ENCODE results near the gene ZMIZ1.

Gene ZMIZ1

DNA sequence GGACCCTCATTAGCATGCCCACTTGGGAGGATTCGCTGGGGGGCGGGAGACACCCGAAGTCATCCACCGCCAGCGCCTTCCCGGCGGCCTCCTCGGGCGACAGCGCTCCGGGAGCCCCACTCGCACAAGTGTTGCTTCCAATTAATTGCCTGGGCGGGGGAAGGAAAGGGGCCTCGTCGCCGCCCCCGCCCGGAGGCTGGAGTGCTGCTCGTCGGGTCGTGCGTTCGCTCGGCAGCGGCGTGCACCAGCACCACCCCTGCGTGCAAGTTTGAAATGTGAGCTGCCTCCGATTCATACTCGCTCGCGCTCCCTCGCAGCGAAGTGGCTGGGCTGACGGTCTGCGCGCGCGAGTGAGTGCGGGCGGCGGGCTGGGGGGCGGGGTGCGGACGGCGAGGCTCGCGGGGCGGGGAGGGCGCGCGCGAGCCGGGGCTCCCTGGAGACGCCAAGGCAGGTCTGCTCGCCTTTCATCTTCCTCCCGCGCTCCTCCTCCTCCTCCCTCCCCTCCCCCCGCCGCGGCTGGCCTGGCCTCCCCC lies 173.9 kb downstream of the ZMIZ1 start:
- DNase-seq (ENCODE audit: low read depth in 2 of 2, low spot score in 1 of 2), result no peak

DNA sequence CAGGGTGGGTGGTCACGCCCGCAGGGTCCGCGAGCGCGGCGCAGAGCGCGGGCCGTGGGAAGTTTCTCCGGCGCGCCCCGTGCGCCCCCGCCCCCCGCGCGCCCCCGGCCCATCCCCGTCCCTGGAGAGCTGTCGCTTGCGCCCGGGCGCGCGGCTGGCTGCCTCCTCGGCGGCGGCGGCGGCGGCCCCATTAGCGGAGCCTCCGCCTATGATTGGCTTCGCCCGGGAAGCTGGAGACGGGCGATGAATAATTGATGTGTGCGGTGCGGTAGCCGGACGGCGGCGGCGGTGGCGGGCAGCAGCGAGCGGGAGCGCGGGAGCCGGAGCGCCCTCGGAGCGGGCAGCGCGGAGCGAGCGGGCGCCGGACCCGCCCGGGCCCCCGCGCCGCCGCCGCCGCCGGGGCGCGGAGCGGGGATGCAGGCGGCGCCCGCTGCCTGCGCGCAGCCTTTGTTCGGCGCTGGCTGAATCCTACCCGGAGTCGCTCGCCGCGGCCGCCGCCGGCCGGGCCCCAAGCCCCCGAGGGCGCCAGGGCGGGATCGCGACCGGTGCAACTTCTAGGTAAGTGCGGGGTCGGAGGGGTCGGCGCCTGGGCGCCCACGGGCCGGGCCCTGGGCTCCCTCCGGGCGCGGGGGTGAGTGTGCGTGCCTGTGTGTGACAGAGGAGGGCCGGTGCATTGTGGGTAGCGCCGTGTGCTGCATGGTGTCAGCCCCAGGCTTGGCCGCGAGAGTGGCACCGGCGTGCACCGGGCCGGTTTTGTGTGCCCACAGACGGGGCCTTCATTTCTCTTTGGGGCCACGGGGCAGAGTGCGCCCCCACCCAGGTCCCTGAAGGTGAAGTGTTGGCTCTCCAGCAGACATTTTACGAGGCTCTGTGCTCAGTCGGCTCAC lies 174.7 kb downstream of the ZMIZ1 start:
- DNase-seq (ENCODE audit: low read depth in 2 of 2, low spot score in 1 of 2), result no peak

DNA sequence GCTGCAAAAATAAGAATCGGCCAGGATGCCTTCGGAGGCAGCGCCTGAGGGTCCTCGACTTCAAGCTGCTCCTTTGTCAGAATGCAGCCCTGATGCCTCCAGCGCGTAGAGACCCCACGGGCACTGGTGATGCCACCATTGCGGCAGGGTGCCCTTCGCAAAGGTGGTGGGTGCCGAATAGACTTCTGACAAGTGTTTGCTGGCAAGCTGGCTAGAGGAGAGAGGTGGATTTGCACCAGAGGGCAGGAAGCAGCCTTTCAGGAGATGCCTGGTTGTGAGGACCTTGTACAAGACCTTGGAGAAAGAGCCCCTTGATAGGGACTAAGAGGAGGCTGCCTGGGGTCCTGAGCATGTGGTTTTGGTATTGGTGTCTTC lies 175.3 kb downstream of the ZMIZ1 start:
- no peak for DNase-seq (ENCODE audit: low read depth in 2 of 2, low spot score in 1 of 2)

DNA sequence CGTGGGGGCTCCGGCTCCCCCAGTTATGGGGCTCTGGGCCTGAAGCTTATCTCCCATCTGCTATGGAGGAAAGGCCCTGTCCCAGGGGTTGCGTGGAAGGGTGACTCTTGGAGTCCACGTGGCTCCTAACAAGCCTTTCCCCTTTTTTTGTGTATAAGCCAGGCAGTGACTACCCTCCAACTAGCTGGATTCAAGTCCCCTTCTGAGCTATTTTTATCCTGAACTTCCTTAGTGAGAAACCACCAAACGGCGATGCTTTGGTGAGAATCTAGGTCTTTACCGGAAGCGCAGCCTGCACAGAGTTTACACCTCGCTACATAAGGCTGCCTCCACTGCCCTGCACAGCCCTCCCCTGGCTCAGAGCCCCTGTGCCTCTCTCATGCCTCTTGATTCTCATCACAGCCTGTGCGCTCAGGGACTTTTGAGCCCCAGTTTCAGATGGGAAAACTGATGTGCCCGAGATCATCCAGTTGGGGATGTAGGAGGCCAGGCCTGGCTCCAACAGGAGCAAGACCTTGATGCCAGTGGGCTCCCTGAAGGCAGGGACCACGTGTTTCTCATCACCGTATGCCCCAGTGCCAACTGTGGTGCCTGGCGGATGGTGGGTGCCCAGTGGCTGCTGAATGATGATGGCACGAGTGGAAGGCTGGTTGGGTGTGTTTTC lies 176.2 kb downstream of the ZMIZ1 start:
- no peak for DNase-seq (ENCODE audit: low read depth in 2 of 2, low spot score in 1 of 2)

DNA sequence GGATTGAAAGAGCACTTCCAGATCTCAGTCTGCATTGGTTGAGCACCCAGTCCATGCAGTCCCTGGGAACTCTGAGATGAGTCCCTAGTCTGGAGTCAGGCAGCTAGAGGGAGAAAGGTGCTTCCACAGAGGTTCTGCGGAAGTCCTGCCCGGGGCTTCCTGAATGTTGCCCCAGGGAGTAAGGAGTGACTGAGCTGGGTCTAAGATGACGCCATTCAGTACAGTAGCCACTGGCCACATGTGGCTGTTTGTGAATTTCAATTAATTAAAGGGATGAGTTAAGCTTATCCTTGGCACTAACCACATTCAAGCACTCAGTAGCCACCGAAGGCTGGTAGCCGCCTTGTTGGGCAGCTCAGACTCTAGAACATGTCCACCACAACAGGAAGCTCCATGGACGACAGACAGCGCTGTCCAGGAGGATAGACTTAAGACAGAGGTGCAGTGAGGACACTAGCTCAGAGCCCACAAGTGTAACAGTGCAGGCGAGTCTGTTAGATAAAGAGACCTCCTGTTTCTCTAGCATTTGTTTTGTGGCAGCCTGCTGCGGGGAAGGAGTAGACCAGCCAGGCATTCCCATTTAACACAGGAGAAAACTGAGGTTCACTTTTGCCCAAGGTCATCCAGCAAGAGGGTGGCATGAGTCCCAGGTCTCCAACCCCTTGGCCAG lies 176.9 kb downstream of the ZMIZ1 start:
- DNase-seq (ENCODE audit: low read depth in 2 of 2, low spot score in 1 of 2), result no peak

DNA sequence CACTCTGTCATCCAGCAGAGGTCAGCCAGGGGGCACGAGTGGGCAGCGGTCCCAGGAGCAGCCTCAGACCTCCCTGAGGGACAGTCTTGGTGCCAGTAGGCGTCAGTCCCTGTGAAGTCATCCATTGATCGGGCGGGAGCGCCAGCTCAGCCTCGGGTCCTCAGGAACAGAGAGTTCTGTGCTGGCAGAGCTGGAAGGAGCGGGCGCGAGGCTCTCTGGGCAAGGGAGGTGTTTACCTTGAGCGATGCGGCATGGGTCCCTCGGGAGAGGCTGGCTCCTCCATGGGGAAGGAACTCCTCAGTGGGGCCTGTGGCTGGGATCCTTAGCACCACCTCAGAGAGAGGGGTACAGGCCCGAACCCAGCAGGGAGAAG lies 177.4 kb downstream of the ZMIZ1 start:
- no peak for DNase-seq (ENCODE audit: low read depth in 2 of 2, low spot score in 1 of 2)

DNA sequence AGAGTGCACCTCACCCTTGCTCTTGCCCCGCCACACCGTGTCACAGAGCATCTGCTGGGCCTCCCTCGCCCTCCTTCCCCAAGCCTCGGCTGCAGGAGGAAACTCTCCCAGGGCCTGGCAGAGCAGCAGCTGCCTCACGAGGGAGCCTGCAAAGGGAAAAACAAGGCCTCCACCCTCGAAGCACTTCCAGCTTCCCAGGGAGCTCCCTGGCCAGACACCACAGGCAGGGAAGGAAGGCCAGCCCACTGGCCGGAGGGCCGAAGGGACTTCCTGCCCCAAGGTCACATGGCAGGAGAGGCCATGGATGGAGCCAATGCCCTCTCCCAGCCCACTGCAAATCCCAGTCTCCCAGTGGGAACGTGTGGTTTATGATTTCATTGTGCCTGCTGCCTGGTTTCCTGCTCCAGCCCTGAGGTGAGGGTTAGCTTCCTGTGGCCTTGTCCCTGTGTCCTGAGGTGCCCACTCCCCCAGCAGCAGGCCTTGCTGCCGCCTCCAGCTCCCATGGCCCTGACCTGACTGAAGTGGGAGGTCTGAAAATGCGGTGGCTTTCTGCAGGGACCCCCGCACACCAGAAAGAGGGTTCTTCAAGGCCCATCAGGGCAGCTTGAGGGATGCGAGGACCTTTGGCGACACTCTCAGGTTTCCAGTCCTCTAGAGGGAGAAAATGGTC lies 178.0 kb downstream of the ZMIZ1 start:
- DNase-seq (ENCODE audit: low read depth in 2 of 2, low spot score in 1 of 2), result no peak

DNA sequence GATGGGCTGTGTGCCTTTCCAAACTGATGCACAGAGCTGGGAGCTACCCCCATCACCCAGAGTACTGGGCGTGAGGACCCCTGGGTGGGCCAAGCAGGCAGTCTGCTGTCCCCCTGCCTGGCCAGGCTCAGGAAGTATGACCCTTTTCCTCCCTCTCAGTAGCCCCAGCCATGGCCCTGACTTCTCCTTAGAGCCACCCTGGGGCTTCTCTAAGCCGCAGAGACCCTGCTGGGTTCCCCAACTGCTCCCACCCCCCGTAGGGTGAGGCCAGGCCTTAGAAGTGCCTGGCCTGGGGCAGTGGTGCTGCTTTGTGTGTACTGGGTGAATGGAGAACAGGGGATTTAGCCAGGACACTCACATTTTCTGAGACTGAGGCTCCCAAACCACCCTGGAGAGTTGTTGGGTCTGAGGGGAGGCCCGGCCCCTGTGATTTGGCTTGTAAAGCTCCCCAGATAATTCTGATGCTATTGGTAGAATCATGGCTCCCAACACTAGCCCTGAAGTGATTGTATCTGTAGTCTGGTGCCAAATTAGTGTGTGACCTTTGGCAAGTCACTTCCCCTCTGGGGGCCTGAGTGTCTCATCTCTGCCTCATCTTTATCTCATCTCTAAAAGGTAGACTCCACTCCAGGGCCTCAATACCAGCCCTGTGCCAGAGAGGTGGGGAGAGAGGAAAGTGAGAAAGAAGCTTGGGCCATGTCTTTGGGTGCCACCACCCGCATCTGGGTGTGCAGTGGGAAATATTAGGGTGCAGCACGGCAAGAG lies 178.8 kb downstream of the ZMIZ1 start:
- DNase-seq (ENCODE audit: low read depth in 2 of 2, low spot score in 1 of 2), result no peak

DNA sequence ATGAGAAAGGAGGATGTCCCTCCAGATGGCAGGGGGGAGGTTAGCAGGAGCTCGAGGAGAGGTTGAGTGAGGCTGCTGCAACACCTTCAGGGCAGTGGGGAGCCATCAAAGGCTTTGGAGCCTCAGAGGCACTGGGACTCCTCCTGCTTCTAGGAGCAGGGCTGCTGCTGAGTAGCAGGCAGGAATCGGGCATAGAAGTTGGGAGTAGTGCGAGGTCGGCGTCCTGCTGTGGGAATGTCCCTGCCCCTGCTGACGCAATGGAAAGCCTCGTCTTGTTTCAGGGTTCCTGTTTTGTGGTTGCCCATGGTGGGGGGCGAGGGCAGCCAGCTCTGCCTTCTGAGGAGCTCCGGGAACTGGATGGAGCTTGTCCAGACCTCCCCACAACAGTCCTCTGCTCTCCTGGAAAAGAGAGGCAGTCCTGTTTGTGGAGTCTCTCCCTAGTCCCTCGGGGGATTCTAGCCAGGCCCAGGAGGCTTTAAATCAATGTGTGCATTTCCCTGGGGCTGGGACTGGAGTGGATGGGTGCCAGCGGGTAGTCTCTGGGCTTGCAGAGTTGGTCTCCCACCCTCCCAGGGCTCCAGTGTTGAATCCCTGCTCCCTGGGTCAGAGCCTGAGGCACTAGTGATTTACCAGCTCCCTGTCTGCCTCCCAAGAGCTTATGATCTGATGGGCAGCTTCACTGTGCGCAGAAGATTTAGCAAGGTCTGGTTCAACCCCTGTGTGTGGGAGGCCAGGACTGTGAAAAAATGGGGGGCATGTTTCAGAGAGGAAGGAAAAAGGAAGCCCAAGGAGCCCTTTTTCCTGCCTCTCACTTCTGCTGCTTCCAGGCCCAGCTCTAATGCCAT lies 179.8 kb downstream of the ZMIZ1 start:
- no peak for DNase-seq (ENCODE audit: low read depth in 2 of 2, low spot score in 1 of 2)

DNA sequence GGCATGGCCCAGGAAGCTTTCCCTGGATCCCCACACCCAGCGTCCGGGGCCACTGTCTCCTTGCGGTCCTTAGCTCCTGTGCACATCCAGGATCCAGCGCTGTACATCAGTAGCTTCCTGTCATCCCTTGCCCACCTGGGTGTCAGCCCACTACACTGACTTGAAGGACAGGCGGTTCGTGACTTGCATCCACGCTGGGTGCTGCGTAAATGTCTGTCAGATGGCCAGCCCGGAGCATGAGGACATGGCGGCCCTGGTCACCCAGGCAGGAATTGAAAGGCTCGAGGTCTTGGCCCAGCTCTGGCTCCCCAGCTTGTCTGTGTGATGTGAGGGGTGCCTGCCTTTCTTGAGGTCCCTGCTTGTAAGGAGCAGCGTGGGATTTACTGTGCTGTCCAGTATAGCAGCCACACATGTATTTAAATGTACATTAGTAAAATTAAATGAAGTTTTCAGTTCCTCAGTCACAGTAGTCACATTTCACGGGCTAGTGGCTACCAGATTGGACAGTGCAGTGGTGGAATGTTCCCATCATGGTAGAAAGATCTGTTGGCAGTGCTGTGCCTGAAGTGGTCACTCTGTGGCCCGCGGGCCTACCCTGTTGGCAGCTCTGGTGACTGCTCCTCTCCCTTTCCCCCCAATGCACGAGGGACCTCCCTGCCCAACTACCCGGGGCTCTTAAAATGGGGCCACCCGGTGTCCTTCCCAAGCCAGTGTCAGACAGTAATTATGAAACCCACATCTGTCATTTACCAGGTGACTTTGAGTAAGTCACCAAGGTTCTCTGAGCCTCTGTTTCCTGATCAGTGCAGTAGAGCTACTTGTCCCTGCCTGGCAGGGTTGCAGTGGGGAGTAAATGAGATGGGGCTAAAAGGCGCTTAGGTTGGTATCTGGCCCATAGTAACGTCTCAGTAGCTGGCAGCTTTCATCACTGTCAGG lies 180.7 kb downstream of the ZMIZ1 start:
- DNase-seq (ENCODE audit: low read depth in 2 of 2, low spot score in 1 of 2), result no peak

DNA sequence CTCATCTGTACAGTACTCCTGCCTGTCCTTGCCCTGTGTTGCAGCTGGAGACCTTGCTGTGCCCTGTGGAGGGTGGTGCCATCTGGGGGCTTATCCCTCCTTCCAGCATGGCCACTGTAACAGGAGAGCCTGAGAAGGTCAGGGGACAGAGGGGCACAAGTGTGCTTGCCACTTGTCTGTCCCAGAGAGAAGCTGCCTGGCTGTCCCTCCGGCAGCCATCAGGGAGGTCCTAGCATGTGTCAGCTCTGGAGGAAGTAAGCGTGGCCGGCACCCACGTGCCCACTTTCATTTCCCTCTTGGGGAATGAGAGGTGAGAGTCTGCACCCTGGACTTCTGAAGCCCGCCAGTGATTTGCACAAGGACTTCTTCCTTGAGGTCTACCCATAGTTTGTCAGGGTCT lies 181.5 kb downstream of the ZMIZ1 start:
- DNase-seq (ENCODE audit: low read depth in 2 of 2, low spot score in 1 of 2), result no peak

DNA sequence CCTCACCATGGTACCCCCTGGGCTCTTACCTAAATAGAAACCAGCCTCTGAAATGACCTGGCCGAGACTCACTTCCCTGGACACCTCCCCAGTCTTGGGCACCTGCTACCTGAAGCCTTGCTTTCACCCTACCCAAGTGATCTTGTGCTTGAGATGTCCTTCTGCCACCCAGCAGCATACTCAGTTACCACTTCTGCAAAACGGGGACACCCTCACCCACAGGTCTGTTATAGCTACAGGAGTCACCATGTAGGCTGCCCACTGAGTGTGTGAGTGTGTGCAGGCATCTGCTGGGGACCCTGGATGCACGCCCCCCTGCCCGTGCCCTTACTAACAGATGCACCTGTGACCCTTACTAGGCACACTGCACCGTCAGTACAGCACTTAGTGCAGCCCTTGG lies 183.7 kb downstream of the ZMIZ1 start:
- DNase-seq (ENCODE audit: low read depth in 2 of 2, low spot score in 1 of 2), result no peak

DNA sequence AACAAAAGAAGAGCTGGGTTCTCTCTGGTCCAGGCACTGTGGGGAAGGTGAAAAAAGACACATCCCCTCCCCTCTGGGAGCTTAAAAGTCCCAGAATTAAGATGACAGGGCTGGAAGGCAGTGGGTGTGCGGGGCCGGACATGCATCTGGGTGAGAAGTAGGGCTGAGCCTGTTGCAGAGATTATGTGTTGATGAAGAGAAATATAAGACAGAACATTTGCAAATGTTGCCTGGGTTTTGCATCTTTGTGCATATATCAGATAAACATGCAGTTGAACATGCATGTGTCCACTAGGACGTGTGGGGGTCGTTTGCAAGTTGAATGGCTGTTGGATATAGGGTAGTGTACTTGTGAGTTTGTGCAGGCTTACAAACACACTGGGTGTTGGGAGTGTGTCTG lies 184.2 kb downstream of the ZMIZ1 start:
- DNase-seq (ENCODE audit: low read depth in 2 of 2, low spot score in 1 of 2), result no peak

DNA sequence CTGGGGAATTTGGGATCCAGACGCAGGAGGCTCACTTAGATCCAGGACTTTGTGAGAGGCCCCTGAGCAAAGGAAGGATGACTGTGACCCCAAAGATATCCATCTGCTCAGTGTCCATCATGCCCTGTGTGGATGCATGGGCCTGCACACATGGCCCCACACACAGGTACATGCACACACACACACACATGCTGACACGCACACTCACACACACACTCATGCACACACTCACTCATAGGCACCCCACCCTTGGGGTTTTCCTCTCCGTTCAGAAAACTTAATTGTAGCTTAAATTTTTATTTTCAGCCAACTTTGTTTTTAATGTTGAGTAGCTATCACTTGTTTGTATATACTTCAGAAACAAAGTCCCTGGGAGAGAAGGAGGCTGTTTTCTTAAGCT lies 184.9 kb downstream of the ZMIZ1 start:
- DNase-seq (ENCODE audit: low read depth in 2 of 2, low spot score in 1 of 2), result no peak

DNA sequence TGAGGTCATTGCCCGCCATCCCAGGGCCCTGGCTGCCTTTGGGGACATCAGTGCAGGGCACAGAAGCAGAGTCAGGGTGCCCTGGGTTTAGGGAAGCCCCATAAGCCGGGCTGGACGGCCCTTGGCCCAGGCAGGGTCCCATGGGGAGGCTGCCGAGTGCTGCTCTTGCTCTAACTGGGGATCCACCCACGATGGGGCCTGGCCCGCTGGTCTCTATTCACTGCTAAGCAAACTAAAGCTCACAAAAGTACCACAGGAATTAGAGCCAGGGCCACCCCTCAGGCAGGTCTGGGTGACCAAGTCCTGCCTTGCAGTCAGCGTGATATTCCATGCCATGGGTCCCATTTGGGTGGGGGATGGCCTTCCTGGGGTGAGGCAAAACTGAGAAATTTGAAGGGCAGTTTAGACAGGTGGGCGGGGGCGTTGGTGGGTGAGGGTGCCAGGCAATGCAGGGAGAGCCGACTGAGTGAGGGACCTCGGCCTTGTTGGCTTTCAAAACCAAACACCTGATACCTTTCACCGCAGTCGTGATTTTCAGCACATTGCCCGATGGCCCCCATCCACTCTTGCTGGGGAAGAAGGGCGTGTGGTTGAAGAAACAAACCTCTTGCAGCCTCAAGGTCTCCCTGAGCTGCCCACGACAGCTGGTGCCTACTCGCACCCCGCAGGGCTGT lies 185.7 kb downstream of the ZMIZ1 start:
- no peak for DNase-seq (ENCODE audit: low read depth in 2 of 2, low spot score in 1 of 2)

DNA sequence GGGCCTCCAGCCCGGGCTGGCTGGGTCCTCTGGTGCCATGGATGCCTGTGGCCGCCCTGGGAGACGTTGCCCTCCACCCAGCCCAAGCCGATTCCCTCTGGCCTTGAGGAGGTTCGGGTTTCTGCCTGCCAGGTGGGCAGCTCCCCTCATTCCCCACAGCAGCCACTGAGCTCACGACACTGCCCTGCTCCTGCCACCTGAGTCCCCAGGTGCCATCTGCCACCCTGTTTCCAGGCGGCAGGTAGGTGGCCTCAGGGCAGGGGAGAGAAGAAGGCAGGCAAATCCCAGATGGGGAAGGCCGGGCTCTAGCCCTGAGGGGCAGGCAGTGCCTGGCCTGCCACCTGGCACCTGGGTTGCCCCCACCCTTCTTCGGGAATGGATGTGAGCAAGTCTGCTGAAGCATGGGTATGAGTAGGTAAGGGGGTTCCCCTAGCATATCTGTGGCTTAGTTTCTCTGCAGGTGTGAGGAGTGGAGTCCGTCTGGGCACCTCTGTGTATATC lies 186.3 kb downstream of the ZMIZ1 start:
- no peak for DNase-seq (ENCODE audit: low read depth in 2 of 2, low spot score in 1 of 2)

DNA sequence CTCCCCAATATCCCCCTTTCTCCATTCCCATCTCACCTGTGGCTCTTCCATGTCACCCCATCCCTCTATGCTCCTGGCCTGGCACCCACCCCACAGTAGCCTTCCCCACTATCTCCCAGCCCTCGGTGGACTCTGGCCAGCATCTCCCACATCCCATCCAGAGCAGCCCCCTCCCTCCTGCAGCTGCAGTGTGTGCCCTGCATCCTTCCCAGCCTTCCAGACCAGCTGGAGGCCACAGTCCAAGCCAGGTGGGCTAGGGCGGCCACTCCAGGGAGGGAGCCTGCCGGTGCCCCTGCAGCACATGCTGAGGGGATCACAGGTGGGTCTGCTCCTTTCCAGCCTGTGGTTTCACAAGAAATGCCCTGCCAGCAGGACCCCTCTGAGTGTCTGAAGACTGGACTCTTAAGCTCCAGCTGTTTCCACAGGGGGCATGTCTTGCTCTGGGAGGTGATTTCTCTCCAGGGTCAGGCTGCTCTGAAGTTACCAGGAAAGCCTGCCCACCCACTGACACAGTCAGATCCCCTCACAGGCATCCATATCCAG lies 187.6 kb downstream of the ZMIZ1 start:
- DNase-seq (ENCODE audit: low read depth in 2 of 2, low spot score in 1 of 2), result no peak

DNA sequence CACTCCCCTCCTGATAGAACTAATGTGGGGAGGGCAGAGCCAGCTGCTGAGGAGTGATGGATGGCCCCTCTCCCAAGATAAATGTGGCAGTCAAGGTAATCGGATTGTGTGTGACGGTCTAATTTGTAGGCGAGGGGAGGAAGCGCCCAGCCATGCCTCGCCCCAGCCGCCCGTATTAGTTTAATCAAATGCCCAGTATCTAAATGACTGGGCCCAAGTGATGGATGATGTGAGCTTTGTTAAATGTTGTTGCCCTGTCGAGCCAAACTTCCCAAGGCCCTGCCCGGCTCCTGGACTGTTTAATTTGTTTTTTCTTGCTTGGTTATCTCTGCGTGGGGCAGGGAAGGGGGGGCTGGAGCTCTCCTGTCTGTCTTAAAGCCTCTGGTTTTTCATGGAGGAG lies 190.1 kb downstream of the ZMIZ1 start:
- DNase-seq (ENCODE audit: low read depth in 2 of 2, low spot score in 1 of 2), result no peak

All from stimulated activated CD8-positive, alpha-beta memory T cell treated with anti-CD3 and anti-CD28 coated beads, Interleukin-4, amount 100 ng/mL, for 1 hour (primary cell).